ENCODE results near the gene EMILIN1.

EMILIN1 gene

DNA sequence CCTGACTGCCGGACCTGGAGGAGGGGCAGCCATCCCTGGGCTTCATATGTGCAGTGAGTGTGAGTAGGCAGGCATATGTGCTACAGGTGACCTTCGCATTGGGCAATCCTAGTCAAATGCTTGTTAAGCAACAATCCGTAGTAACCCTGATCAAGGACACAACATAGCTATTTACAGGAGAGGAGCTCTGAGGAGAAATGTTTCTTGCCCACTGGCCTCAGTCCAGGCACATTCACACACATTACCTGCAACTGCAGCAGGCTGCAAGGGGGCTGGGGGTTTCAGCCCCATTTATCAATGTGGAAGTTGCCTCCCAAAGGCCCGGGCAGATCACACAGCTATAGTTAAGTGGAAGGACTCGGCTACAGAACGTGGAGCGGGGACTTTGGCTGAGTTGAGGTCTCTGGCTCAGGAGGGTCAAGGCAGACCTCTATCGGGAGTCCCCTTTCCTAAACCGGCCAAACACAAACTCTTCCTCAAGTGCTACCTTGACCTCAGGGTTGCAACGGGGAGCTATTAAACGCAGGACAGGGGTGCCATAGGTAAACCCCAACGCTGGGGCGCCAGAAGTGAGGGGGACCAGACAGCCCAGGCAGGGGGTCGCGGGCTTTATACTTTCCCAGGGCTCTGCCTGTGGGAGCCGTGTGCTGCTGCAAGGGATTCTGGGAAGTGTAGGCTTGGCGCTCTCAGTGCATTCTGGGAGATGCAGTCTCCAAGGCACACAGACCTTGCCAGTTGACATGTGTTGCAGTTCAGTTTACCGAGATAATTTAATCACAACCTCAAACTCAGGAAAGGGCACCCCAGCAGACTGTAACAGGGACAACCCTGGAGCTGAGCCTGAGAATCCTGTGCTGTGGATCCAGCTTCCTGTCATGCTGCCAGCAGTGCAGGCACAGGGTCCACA lies 17.6 kb downstream of the EMILIN1 start:
- DNase-seq (ENCODE audit: extremely low read depth, low read depth), result no peak
- no peak for TF ChIP-seq CTCF (IDR thresholded peaks at IDR 0.05; ENCODE audit: low read depth, low read length, missing control alignments)
- no peak overlapping the region for H3K4me3 ChIP-seq (replicated peaks; ENCODE audit: low read depth, low read length)

GRCh38 chr2:27096748-27097297 lies 18.4 kb downstream of the EMILIN1 start:
- TF ChIP-seq CTCF (IDR thresholded peaks at IDR 0.05; ENCODE audit: low read depth, low read length, missing control alignments), result no peak
- DNase-seq (ENCODE audit: extremely low read depth, low read depth), result no peak
- no peak overlapping the region for H3K4me3 ChIP-seq (replicated peaks; ENCODE audit: low read depth, low read length)

DNA sequence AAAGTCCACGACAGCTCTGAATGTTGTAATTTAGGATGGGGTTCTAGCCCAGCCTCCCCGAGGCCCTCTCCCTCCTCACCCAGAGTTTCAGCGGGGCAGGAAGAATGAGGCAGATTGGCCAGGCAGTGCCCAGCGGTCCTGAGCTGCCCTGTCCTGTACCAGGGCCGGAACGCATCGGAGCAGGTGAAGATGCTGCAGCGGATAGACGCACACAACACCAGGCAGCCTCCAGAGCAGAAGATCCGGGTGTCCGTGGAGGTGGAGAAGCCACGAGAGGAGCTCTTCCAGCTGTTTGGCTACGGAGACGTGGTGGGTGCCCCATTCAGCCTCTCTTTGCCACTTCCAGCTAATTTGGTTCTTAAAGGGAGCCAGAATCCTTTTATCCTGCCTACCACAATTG lies 18.9 kb downstream of the EMILIN1 start:
- DNase-seq (ENCODE audit: extremely low read depth, low read depth), result no peak
- TF ChIP-seq CTCF (IDR thresholded peaks at IDR 0.05; ENCODE audit: low read depth, low read length, missing control alignments), result no peak
- no peak overlapping the region for H3K4me3 ChIP-seq (replicated peaks; ENCODE audit: low read depth, low read length)

GRCh38 chr2:27099334-27099955 lies 21.0 kb downstream of the EMILIN1 start:
- TF ChIP-seq CTCF (IDR thresholded peaks at IDR 0.05; ENCODE audit: low read depth, low read length, missing control alignments), result no peak
- no peak overlapping the region for H3K4me3 ChIP-seq (replicated peaks; ENCODE audit: low read depth, low read length)
- DNase-seq (ENCODE audit: extremely low read depth, low read depth), result no peak

GRCh38 chr2:27100036-27100435 lies 21.6 kb downstream of the EMILIN1 start:
- no peak for DNase-seq (ENCODE audit: extremely low read depth, low read depth)

DNA sequence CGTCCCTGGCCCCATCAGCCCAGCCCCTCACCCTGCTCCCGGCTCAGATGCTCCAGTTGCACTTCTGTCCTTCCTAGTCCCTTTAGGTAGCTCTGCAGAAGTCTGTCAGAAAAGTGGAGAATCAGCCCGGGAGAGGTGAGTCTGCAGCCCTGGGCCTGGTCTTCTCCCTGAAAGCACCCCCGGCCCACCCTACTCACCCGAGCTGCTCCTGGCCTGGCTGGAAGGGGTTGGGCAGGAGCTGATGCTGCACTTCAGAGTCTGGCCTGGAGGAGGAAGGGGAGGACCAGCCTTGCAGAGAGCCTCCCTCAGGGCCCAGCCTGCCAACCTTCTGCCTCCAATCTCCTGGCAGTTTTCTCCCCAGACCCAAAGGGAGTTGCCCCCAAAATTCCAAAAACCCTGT lies 23.9 kb downstream of the EMILIN1 start:
- TF ChIP-seq CTCF (IDR thresholded peaks at IDR 0.05; ENCODE audit: low read depth, low read length, missing control alignments), result no peak
- DNase-seq (ENCODE audit: extremely low read depth, low read depth), result no peak
- no peak overlapping the region for H3K4me3 ChIP-seq (replicated peaks; ENCODE audit: low read depth, low read length)

More at GRCh38 chr2:27100036-27100435, 21.6 kb downstream of the EMILIN1 start:
- no peak overlapping the region for H3K4me3 ChIP-seq (replicated peaks; ENCODE audit: low read depth, low read length)
- no peak for TF ChIP-seq CTCF (IDR thresholded peaks at IDR 0.05; ENCODE audit: low read depth, low read length, missing control alignments)

Data from HFF-Myc (cell line).